HG03457 (cell line): ENCODE results near the gene ARHGAP26.
"Not testable (repeated sequence)": the region's sequence is repeated elsewhere in the genome, so short reads cannot be mapped to it uniquely, and the experiment has no call there.

Source experiments
- ATAC-seq: cut with Tn5 transposase; IDR thresholded peaks from one replicate; pipeline ENCODE4 v1.9.1; 2021; ENCODE audit warnings: moderate number of reproducible peaks; ENCODE audit not compliant: unreplicated experiment

ARHGAP26 gene

GRCh38 chr5:143102411-143102810 is 332.2 kb downstream of the ARHGAP26 start:
- ATAC-seq = no peak

- no peak for ATAC-seq
Observed at GRCh38 chr5:143105216-143105905, 335.2 kb downstream of the ARHGAP26 start.

DNA sequence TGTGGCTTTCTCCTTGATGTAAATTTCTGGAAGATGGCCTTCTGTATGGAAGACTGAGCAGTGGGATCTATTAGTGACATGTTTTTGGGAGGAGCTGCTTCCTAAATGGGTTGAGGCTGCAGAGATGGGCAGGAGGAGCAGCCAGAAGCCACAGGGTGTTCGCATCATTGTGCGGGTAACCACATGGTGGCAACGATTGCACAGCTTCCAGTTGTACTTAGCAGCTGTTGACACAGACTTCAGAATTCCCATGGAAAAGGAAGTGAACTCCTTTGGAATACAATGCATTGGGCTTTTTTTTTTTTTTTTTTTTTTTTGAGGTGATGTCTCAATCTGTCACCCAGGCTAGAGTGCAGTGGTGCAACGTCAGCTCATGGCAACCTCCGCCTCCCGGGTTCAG is 336.0 kb downstream of the ARHGAP26 start:
- no peak for ATAC-seq

DNA sequence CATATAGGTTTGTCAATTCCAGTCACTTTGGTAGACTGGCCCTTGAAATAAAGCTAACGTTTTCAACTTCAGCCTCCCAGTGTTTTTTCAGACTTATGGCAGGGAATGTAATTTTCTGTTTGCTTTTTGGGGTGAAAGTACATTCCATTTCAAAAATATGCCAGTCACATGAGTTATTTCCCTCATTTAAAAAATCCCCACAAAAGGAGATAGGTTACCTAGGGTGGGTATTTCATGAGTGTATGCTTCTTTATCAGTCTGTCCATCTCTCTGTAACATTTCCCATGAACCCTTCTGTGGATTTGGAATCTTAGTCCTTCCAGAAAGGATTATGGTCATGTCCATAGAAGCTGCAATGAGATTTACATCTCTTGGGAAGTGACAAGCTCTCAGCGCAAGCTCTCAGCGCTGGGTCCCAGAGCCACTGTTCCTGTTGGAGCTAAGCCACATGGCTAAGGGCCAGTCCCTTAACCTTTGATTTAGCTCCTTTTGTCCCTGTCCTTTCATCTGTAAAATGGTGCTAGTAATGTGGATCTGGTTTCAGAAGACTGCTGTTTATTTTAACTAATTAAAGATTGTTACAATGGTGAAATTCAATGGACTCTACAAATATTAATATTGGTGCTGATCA is 338.4 kb downstream of the ARHGAP26 start:
- ATAC-seq = no peak

DNA sequence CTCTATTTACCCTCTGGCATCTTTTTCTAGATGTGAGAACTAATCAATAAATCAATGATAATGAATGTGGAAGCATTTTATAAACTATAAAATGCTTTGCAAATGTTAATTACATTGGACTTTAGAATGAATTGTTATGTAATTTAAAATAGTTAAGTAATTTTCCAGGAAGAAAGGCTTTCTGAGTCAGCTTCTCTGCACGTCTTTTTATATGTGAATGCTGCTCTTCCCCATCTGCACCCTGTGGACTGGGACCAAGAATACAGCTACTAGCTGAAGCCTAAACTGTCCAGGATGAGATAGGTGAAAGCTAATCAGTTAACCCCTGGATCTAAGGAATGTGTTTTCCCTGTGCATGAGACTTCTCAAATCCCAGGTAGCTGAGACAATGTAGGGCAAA is 340.4 kb downstream of the ARHGAP26 start:
- no peak for ATAC-seq

GRCh38 chr5:143111799-143112198 is 341.6 kb downstream of the ARHGAP26 start:
- ATAC-seq = no peak

DNA sequence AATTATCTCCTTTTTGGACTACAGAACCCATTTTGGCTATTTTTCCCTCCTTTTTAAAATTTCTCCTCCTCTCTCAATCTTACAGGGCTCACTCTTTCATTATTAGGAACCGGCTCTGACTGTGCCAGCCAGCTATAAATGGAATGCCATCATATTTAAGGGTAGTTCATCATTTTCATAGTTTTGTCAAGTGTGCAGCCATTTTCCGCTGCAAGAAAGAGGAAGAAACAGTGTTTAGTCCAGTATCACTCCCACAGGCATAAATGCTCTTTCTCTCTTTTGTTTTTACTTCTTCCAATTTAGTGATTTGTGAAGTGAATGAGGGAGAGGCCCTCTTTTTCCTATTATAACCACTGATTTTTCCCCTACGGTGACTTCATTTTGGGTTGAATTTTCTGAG is 343.3 kb downstream of the ARHGAP26 start:
- ATAC-seq = no peak

DNA sequence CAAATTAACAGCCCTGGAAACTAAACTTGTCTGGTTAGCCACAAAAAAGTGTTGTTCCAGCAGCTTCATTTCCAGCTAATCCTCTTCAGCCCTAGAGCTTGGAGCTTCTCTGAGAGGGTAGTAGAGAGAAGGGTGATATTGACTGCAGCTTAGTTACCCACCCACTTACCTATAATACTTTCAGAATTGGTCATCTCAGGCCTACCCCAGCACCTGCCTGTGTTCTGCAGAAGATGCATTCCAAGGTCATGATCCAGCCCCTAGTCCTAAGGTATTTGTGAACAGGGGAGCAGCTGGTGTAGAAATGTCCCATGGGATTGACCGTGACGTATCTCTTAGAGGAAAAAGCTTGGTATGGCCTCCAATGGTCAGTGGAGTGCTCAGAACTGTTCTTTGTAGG is 344.3 kb downstream of the ARHGAP26 start:
- ATAC-seq = no peak

DNA sequence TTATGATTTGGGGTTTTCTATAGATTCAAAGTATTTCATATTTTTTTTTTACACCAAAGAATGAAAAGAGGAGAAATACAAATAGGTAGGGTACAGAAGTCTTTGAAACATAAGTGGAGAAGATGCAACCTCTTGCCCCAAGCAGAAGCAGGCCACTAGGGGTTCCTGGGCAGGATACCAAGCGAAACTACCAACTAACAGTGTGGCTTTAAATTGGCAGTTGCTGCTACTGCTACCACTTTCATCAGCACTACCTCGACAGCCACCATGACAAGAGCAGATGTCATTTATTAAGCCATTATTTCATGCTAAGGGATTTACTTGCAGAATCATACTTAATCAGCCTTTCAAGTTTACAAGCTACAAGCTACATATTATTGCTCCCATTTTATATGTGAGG is 345.2 kb downstream of the ARHGAP26 start:
- no peak for ATAC-seq

DNA sequence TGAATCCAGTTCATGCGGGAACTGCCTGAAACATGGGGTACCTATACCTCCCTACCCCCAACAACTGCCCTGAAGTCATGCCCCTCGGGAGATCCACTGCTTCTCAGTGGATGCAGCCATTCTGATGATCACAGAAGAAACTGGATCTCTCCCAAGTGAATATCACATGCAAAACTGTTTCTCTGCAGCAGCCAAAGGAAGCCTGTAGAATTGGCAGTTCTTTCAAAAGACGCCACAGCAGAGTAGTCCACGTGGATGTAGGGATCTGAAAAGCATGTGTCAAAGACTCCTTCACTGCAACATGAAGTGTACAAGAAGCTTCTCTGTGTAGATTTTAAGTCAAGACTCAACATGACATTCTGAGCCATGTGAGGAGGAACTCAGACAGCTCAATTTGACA is 346.6 kb downstream of the ARHGAP26 start:
- no peak for ATAC-seq

DNA sequence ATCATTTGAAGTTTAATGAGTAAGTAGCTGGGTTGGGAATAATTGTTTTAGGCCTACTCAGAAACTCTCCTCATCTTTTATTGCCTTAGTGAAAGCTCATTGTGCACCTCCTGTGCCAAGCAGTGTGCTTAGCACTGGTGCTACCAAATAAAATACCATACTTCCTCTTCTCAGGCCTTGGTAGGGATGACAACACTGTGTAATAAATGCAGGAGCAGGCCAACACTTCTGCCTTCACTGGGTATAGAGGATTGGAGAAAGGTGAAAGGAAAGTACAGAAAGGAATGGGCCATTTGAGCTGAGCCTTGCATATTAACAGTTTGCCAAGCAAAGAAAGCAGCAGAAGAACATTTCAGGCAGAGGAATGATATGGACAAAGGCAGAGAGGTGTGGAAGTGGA is 347.6 kb downstream of the ARHGAP26 start:
- ATAC-seq = no peak

DNA sequence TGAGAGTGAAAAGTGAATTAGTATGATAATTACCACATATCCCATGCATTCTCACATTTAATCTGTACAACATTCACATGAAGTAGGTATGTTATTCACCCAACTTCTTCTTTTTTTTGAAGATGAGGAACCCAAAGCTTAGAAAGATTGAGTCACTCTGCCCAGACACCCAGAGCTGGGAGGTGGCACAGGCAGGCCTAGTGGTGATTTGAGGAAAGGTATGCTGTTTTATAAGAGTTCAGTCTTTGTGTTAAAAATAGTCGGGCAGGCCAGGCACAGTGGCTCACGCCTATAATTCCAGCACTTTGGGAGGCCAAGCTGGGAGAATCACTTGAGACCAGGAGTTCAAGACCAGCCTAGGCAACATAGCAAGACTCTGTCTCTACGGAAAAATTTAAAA is 348.0 kb downstream of the ARHGAP26 start:
- no peak for ATAC-seq

DNA sequence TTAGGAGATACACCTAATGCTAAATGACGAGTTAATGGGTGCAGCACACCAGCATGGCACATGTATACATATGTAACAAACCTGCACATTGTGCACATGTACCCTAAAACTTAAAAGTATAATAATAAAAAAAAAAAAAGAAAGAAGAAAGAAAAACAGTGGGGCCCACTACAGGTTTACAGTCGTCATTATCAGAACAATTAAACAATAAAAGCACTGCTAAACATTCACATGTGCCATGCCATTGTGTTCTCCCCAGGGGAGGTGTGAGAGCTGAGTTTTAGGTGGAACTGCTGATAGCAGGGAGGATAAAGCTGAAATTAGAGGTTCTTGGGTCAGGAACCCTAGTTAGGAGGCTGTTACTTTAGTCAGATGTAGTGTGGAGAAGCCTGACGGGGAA is 348.6 kb downstream of the ARHGAP26 start:
- ATAC-seq = not testable (repeated sequence)

- no peak for ATAC-seq
Observed at GRCh38 chr5:143119291-143119769, 349.2 kb downstream of the ARHGAP26 start.

GRCh38 chr5:143119881-143120341 is 349.7 kb downstream of the ARHGAP26 start:
- ATAC-seq = no peak

- ATAC-seq = no peak
Observed at GRCh38 chr5:143120460-143121134, 350.4 kb downstream of the ARHGAP26 start.

DNA sequence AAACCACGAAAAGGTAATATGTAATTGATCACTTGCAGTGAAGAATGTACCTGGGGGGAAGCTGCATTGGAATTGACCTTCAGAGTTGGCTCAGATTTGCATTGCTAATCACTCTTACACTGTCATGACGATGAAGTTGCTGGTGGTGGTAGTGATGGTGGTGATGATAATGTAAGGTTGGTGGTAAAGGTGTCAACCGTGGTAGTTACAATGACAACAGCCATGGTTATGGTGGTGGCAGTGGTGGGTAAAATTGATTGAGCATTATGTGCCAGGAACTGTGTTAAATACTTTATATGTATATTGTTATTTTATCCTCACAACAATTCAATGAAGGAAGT is 350.9 kb downstream of the ARHGAP26 start:
- no peak for ATAC-seq

- ATAC-seq = no peak
Observed at GRCh38 chr5:143124593-143124992, 354.4 kb downstream of the ARHGAP26 start.

DNA sequence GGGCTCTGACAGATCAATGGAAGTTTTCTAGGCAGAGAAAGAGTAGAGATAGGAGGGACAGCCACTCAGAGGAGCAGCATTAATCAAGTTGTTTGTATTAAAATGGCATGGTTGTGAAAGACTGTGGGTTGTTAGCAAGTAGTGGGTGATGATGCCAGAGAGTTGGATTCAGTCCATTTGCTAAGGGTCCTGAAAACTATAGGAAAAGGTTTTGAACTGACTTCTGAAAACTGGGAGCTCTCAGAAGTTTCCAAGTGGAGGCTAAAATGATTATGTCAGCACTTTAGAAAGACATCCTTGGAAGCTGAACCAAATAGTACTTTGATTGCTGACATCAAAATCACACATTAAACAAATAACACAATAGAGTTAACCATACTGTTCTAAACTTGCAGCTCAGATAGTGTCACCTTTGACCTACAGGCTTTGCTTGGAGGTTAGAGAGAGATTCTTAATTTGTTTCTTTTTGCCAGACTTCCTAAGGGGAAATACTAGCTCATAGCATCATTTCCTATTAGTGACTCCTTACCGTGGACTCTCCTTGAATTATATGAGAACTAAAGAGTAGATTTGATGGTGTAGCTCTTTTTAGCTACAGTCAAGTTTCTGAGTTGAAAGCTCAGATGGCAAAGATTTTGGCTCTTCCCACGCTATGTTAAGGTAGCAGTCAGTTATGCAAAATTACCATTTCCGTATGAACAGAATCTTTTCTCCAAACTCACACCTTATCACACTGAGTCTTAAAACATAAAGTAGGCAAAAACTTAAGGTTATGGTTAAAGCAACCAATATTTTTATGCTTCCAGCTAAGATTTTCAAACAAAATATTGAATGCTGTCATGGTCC is 356.2 kb downstream of the ARHGAP26 start:
- ATAC-seq = no peak

DNA sequence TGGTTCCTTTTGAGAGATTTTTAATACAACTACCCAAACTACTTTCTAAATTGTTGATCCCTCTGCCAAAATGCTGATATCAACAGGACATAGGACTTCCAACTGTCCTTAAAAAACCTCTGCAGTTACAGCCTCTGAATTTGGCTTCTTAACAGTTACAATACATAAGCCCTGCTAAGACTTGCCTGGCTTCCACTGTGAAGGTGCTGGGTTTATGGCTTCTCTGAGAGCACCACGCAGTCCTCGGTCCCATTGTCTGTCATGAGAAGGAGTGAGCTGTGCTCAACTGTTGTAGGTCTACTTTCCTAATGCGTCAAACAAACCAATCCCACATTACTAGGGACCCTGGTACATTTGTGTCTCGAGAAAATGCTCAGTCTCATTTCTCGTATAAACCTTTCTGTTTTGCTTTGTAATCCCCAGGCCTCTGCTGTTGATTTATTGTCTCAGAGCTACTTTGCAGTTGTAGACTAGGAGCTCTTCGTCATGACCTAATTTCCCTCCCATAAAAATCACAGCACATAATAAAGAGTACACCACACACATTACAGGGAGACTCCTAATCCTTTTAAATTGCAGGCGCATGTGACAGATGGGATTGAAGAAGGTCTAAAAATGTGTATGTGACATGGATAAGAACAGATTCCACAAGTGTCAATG is 358.4 kb downstream of the ARHGAP26 start:
- ATAC-seq = no peak

GRCh38 chr5:143129203-143129602 is 359.0 kb downstream of the ARHGAP26 start:
- no peak for ATAC-seq
